Type B pancreatic cell (in vitro differentiated cells): ENCODE measurements around the gene SLC23A3. TPM values are rescaled to one million over a fixed set of nuclear protein-coding genes. Genes with fewer than 3 reads are reported as not detected.
A peak's percentile ranks its signal among the peaks of the same experiment; 100 is the strongest.

Source experiments
- DNase-seq: peaks from one replicate; pipeline ENCODE4 v3.0.0; 2021; ENCODE audit warnings: mixed read lengths; ENCODE audit not compliant: unreplicated experiment; ENCODE audit errors: extremely low spot score
- H3K27ac Mint-ChIP-seq: 2 replicates; pipeline ENCODE4 v1.8.0; 2021; ENCODE audit warnings: mild to moderate bottlenecking, mixed read lengths
- H3K27me3 Mint-ChIP-seq: 2 replicates; pipeline ENCODE4 v1.8.0; 2021; ENCODE audit warnings: mixed read lengths
- H3K36me3 Mint-ChIP-seq: 2 replicates; pipeline ENCODE4 v1.8.0; 2021; ENCODE audit warnings: mixed read lengths
- H3K4me1 Mint-ChIP-seq: one replicate; pipeline ENCODE4 v1.8.0; 2021; ENCODE audit warnings: mixed read lengths; ENCODE audit not compliant: unreplicated experiment
- H3K4me3 Mint-ChIP-seq: 2 replicates; pipeline ENCODE4 v1.8.0; 2021; ENCODE audit warnings: mild to moderate bottlenecking, mixed read lengths
- H3K9me3 Mint-ChIP-seq: 2 replicates; pipeline ENCODE4 v1.8.0; 2021; ENCODE audit warnings: mixed read lengths
- total RNA-seq: library from RNA; stranded (reverse); gene quantifications from 2 replicates; pipeline ENCODE4 v1.2.1, GENCODE V29; 2021; ENCODE audit warnings: low replicate concordance
- TF ChIP-seq, protein P1 (sequence below): fragments of 200-600 bp; sonication (generic); conservative IDR thresholded peaks from 2 replicates; pipeline ENCODE4 v1.5.0; 2021; ENCODE audit warnings: antibody characterized with exemption, mild to moderate bottlenecking

Gene SLC23A3
- total RNA-seq, 1 donor from 2014 or later: 5.5 TPM

DNA sequence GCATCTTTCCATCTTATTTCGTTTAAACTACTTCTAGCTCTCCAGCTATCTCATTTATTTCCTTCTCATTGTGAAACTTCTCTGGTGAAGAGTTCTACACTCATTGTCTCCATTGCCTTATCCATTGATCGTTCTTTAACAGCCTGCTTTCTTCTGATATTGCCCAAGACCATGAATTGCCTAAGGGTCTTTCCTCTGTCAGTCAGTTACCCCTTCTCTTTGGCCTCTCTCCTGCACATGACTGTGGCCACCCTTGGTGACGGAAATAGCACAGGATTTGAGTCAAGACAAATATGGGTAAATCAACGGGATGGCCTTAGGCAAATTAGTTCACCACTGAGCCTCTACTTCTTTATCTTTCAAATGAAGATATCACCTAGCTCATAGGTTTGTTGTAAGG lies 35.9 kb downstream of the SLC23A3 start:
- no peak for DNase-seq

GRCh38 chr2:219131744-219132143 lies 38.1 kb downstream of the SLC23A3 start:
- peaks cover 8% of the 10 kb centered on the region for H3K36me3 Mint-ChIP-seq
- TF ChIP-seq, protein P1, sequence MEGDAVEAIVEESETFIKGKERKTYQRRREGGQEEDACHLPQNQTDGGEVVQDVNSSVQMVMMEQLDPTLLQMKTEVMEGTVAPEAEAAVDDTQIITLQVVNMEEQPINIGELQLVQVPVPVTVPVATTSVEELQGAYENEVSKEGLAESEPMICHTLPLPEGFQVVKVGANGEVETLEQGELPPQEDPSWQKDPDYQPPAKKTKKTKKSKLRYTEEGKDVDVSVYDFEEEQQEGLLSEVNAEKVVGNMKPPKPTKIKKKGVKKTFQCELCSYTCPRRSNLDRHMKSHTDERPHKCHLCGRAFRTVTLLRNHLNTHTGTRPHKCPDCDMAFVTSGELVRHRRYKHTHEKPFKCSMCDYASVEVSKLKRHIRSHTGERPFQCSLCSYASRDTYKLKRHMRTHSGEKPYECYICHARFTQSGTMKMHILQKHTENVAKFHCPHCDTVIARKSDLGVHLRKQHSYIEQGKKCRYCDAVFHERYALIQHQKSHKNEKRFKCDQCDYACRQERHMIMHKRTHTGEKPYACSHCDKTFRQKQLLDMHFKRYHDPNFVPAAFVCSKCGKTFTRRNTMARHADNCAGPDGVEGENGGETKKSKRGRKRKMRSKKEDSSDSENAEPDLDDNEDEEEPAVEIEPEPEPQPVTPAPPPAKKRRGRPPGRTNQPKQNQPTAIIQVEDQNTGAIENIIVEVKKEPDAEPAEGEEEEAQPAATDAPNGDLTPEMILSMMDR: no peak
- no peaks in the 10 kb centered on the region for H3K9me3 Mint-ChIP-seq
- H3K27ac Mint-ChIP-seq: no peak overlapping the region
- no peak for DNase-seq
- no peak overlapping the region for H3K4me3 Mint-ChIP-seq
- no peaks in the 10 kb centered on the region for H3K27me3 Mint-ChIP-seq
- peaks cover 7% of the 10 kb centered on the region for H3K4me1 Mint-ChIP-seq

More for the DNA sequence above, 35.9 kb downstream of the SLC23A3 start:
- TF ChIP-seq, protein P1: no peak
- no peak overlapping the region for H3K4me3 Mint-ChIP-seq
- no peaks in the 10 kb centered on the region for H3K4me1 Mint-ChIP-seq
- H3K27me3 Mint-ChIP-seq: no peaks in the 10 kb centered on the region
- peaks cover 3% of the 10 kb centered on the region for H3K36me3 Mint-ChIP-seq
- no peak overlapping the region for H3K27ac Mint-ChIP-seq
- H3K9me3 Mint-ChIP-seq: no peaks in the 10 kb centered on the region

DNA sequence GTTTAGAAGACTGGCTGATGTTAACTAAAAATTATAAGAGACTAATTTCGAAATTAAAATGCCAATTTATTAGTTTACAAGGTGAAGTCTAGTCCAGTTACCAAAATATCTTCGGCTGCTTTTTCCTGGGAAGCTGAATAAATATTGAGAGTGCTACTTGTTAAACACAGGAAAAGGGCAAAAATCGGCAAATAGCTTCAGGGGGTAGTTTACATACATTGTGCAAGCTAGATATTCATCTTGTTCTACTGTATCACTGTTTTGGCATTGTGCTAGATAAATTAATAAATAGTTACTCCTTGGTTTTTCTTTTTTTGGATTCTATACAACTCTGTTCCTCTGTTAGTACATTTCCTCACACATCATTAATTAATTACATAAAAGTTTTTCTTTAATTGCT lies 38.5 kb downstream of the SLC23A3 start:
- TF ChIP-seq, protein P1: no peak
- no peak overlapping the region for H3K4me3 Mint-ChIP-seq
- no peaks in the 10 kb centered on the region for H3K27me3 Mint-ChIP-seq
- no peak overlapping the region for H3K27ac Mint-ChIP-seq
- H3K9me3 Mint-ChIP-seq: no peaks in the 10 kb centered on the region
- peaks cover 12% of the 10 kb centered on the region for H3K36me3 Mint-ChIP-seq
- DNase-seq: no peak
- H3K4me1 Mint-ChIP-seq: peaks cover 12% of the 10 kb centered on the region

GRCh38 chr2:219129589-219129988 lies 40.2 kb downstream of the SLC23A3 start:
- Mint-ChIP-seq H3K36me3 (peaks cover 13% of the 10 kb centered on the region), H3K4me1 (peaks cover 17% of the 10 kb centered on the region), H3K27ac (no peak overlapping the region)

DNA sequence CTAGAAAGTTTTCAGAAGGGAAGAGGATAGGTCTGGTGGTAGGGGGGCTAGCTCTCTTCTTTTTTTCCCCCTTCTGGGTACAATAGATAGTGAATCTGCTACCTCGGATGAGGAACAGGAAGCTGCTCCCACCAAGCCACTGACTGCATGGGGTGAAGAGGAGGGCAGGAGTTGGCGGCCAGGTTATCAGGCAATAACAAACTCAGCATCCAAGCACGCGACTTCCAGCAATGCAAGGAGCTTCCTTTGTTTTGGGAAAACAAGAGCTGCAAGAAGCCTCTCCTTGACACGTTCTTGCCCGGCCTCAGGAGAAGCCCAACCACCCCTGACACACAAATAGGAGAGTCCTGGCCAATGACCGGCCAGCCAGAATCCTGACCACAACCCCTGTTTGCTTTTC lies 41.4 kb downstream of the SLC23A3 start:
- TF ChIP-seq, protein P1: no peak
- no peaks in the 10 kb centered on the region for H3K27me3 Mint-ChIP-seq
- no peak for DNase-seq
- H3K9me3 Mint-ChIP-seq: no peaks in the 10 kb centered on the region
- no peak overlapping the region for H3K4me3 Mint-ChIP-seq
- H3K36me3 Mint-ChIP-seq: peaks cover 10% of the 10 kb centered on the region
- no peak overlapping the region for H3K27ac Mint-ChIP-seq
- H3K4me1 Mint-ChIP-seq: peaks cover 17% of the 10 kb centered on the region

More at GRCh38 chr2:219129589-219129988, 40.2 kb downstream of the SLC23A3 start:
- Mint-ChIP-seq H3K27me3 (no peaks in the 10 kb centered on the region), H3K9me3 (no peaks in the 10 kb centered on the region), H3K4me3 (no peak overlapping the region)
- TF ChIP-seq, protein P1: no peak
- DNase-seq: no peak

- Mint-ChIP-seq H3K9me3 (no peaks in the 10 kb centered on the region), H3K4me1 (peaks cover 17% of the 10 kb centered on the region), H3K27me3 (no peaks in the 10 kb centered on the region), H3K4me3 (no peak overlapping the region), H3K36me3 (peaks cover 10% of the 10 kb centered on the region), H3K27ac (peak overlapping the region; percentile 30)
- DNase-seq: no peak
- TF ChIP-seq, protein P1: no peak
Observed at GRCh38 chr2:219127037-219127635, 42.7 kb downstream of the SLC23A3 start.
